Cardiac fibroblast (primary cell): Measurements from ENCODE around the gene C13orf46.

Experiments
- DNase-seq, 2 donors: peaks; one replicate each; pipeline versions ENCODE4 v3.0.0 to v3.0.0-alpha.2; 2010; ENCODE audit warnings: low read depth in 2 of 2
- H3K4me3 ChIP-seq, 2 donors: replicated peaks in 1 of 2; 1 replicate in 1 of 2; 2 replicates in 1 of 2; pipeline ENCODE4 v1.5.1; 2011; ENCODE audit warnings: low read depth in 2 of 2, low read length in 2 of 2, mild to moderate bottlenecking in 2 of 2, moderate library complexity in 1 of 2
- TF ChIP-seq, protein P1 (sequence below): IDR thresholded peaks from one replicate; pipeline ENCODE4 v1.5.1; 2011; ENCODE audit warnings: low read depth, mild to moderate bottlenecking, low read length, inconsistent platforms

Gene C13orf46

DNA sequence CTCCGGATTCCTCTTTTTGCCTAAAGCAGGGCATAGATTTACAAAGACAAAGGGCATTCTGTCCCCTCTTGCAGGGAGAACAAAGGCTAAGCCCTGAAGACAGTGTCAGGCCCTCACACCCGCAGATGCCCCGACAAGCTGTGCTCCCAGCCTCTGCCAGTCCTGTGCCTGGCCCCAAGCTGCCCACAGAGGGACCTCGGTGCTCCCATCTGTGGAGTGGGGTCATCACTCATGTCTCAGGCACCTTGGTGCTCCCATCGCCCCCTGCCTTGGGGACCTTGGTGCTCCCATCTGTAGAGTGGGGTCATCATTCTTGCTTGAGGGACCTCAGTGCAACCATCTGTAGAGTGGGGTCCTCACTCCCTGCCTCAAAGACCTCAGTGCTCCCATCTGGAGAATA lies 24.3 kb downstream of the C13orf46 start:
- TF ChIP-seq, protein P1, sequence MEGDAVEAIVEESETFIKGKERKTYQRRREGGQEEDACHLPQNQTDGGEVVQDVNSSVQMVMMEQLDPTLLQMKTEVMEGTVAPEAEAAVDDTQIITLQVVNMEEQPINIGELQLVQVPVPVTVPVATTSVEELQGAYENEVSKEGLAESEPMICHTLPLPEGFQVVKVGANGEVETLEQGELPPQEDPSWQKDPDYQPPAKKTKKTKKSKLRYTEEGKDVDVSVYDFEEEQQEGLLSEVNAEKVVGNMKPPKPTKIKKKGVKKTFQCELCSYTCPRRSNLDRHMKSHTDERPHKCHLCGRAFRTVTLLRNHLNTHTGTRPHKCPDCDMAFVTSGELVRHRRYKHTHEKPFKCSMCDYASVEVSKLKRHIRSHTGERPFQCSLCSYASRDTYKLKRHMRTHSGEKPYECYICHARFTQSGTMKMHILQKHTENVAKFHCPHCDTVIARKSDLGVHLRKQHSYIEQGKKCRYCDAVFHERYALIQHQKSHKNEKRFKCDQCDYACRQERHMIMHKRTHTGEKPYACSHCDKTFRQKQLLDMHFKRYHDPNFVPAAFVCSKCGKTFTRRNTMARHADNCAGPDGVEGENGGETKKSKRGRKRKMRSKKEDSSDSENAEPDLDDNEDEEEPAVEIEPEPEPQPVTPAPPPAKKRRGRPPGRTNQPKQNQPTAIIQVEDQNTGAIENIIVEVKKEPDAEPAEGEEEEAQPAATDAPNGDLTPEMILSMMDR, result no peak
- DNase-seq, result no peak
- no peak overlapping the region for H3K4me3 ChIP-seq

GRCh38 chr13:113948034-113948742 lies 25.7 kb downstream of the C13orf46 start:
- peak in 1 of 2 donors; percentile 10 for DNase-seq
- no peak overlapping the region for H3K4me3 ChIP-seq
- TF ChIP-seq, protein P1, result no peak

- TF ChIP-seq, protein P1, result peak; percentile 84
- H3K4me3 ChIP-seq, result no peak overlapping the region
- DNase-seq, result peak; percentile 63 to 71
These were observed 26.4 kb downstream of the C13orf46 start for GRCh38 chr13:113947311-113948033.

DNA sequence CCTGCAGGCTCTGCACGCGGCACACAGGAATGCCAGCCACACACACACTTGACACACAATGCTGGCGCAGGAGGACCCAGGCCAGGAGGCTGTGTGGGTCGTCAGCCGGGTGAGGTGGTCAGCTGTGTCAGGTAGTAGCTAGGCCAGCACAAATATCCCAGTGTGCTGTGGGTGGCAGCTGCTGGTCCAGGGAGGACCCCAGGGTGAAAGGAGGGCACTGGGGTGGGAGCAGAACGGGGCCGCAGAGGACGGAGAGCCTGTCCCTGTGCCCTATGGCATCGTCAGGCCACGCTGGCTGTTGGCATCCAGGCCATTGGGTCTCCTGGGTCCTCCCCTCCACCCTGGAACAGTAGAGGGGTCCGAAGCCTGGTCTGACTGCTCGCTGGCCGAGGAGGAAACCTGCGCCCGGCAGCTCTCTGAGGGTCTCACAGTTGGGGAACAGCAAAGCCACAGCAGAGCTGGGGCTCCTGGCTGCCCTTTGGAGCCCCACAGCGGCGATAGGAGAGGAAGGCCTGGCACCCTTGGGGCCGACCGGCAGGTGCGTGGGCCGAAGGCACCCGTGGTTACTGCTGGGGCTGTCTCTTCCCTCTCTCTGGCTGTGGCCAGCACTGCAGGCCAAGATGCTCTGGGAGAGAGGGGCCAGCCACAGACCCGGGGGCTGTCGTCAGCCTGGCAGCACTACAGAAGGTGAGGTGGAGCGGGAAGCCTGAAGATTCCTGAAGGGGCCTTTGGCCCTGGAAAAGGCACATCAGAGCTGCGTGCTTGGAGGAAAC lies 27.3 kb downstream of the C13orf46 start:
- TF ChIP-seq, protein P1, result no peak
- no peak overlapping the region for H3K4me3 ChIP-seq
- no peak for DNase-seq

DNA sequence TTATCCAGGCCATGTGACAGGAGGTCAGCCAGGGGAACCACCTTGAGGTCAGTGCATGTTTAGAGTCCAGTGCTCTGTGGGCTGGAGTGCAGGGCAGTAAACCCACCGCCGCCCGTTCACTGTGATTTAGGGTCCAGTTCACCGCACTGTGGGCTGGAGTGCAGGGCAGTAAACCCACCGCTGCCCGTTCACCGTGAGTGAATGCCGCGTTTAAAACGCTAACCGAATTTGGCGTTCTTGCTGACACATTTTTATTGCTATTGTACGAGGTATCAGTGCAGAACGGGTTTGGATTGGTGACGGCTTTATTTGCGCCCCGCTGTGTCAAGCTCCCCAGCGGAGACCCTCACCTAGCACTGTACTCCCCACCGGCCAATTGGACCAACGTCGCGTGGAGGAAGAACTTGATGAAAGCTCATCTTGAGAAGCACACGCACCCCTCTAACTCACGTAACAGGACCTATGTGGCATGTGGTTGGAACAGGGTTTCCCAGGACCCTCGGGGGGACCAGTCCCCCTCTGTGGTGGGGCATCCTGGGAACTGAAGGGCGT lies 27.9 kb downstream of the C13orf46 start:
- TF ChIP-seq, protein P1, result no peak
- DNase-seq, result no peak
- H3K4me3 ChIP-seq, result no peak overlapping the region

GRCh38 chr13:113943821-113944565 lies 29.9 kb downstream of the C13orf46 start:
- TF ChIP-seq, protein P1, result no peak
- no peak for DNase-seq
- H3K4me3 ChIP-seq, result no peak overlapping the region
